ENCODE data around the gene RASA2.

GRCh38 chr3:141439589-141439988, 47.2 kb upstream of the RASA2 start:
- TF ChIP-seq EZH2phosphoT487 (IDR thresholded peaks at IDR 0.05; ENCODE audit: unreplicated experiment) (no peak), CTCF (conservative IDR thresholded peaks at IDR 0.05; ENCODE audit: low read depth in 2 of 2) (no peak), EZH2 (IDR thresholded peaks at IDR 0.05; ENCODE audit: low read depth, unreplicated experiment) (no peak), REST (IDR thresholded peaks at IDR 0.05; ENCODE audit: unreplicated experiment) (no peak), POLR2AphosphoS5 (IDR thresholded peaks at IDR 0.05; ENCODE audit: low read depth) (no peak), JUNB (IDR thresholded peaks at IDR 0.05; ENCODE audit: unreplicated experiment) (no peak)

All from GM23338 (cell line).